GM18868 (cell line): Measurements from ENCODE around the gene AMBRA1.
A peak's percentile ranks its signal among the peaks of the same experiment; 100 is the strongest.

Experiments
- ATAC-seq: cut with Tn5 transposase; IDR thresholded peaks from one replicate; pipeline ENCODE4 v1.9.1; 2021; ENCODE audit warnings: mild to moderate bottlenecking, moderate library complexity; ENCODE audit not compliant: unreplicated experiment

Gene AMBRA1

GRCh38 chr11:46408407-46408986 is 185.3 kb downstream of the AMBRA1 start:
- ATAC-seq: no peak

DNA sequence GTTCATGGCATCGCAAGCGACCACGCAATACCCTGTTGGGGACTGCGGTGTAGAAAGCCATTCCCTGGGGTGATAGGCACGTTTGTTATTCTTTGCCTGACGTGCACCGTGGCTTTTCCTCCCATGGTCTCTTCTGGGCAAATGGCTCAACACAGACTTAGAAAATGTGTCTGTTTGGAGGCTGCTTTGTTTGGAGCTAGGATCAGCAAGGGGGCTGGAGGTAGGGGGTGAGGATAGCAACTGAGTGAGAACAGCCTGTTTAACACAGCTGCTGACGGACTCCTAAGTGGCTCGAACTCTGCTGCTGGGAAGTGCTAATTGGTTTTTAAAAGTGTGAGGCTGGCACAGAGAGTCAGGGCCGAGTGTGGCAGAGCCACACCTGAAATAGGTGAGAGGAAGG is 186.2 kb downstream of the AMBRA1 start:
- no peak for ATAC-seq

GRCh38 chr11:46404476-46405017 is 189.3 kb downstream of the AMBRA1 start:
- no peak for ATAC-seq

DNA sequence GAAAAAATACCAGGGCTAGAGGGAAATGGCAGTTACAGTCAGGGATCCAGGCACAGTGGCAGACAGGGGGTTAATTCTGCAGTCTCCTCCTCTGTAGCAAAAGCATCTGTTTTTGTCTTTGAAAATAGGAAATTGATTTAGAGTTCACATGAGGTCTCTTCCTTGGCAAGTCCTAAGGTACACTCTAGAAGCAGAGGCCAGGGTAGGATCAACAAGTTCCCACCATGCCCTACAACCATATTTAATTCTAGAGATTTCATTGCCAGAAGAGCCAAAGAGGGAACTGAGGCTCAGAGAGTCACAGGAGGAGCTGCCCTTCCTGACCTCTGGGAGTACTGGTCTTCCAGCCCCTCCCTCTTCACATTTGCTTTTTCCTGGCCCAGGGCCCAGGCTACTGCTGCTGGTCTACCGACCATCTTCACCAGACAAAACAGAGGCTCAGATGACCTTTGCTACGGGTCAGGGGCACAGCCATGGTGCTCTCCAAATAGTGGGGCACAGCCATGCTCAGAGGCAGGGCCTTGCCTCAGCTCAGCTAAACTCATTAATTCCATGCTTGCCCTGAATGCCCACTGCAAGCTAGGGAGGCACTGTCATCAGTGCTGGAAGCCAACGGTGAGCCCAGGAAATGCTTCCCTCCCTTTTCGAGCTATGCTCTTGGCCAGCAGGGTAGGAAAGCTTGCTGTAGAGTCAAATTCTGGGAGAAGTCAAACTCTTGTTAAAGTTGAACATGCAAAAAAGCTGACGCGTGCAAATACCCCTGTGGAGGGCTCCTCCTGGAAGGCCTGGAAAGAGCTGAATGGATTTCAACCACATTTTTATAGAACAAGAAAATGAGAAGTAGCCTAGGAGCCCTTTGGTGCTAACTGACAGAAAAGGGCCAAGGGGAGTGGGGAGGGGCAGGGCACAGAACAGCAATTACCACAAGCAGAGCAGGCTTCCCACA is 190.6 kb downstream of the AMBRA1 start:
- ATAC-seq: no peak

DNA sequence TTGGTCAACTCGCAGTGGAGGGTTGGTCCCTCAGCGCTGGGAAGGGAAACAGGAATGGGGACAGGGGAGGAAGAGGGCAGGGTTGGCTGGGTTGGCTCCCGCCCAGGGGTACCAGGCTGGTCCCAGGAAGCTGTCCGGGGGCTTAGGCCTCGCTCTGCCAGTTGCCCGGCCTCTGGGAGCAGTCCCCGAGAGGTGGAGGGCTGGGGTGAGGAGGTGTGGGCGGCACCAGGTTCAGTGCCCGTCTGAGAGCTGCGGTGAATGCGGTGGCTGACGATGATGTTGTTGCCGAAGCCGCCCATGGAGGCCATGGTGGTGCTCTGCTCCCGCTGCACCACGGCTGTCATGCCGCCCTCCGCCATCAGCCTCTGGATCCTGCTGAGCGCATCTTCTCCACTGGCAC is 196.3 kb downstream of the AMBRA1 start:
- ATAC-seq: no peak

- ATAC-seq: no peak
Measured at GRCh38 chr11:46393759-46394158, 200.1 kb downstream of the AMBRA1 start.

DNA sequence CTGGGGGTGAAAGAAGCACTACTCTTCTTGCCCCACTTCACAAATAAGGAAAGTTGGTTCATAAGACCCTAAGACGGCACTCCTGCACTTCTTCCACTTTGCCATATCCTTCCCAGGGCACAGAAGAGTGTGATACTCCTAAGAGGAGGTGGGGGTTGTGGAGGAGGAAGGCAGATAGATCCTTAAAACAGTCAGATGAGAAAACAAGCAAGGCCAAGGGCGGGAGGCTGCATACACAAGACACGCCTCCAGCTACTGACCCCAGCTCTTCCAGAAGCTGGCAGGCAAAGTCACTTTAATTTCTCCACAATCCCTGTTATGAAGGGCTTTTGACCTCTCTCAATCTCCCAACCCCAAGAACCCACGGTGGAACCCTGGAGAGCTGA is 200.6 kb downstream of the AMBRA1 start:
- no peak for ATAC-seq

DNA sequence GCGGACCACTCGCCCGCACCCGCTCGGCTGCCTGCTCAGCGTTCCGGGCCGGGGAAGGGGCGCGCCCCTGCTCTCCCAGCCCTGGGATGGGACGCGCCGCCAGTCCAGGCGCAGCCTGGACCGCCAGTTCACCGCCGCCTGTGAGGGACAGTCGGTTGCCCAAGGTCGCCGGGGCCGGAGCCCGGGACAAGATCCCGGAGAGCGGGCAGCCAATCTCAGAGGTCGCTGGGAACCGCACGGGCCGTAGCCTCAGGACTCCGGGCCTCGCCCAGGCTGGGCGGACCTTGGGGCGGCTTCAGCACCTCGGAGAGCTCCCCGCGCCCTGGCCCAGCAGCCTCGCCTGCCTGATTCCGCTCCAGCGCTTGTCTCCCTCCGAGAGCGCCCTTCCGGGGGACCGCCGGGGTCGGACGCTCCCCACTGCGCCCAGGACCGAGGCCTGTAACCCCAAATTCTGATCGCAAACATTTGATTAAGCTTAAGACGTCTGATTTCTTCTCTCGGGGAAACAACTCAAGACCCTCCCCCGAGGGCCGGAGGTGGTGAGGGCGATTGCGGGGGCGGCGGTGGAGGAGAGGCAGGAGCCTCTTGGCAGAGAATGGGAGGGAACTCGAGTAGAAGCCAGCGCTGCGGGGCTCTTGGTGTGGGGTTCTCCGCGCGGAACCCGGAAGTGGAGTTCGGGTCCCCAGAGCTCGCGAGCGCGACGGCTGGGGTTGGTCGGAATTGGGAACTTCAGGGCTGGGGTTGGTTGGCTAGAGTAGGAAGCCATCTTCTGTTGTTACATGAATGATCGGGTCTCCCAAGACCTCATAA is 201.2 kb downstream of the AMBRA1 start:
- peak; percentile 51 for ATAC-seq

DNA sequence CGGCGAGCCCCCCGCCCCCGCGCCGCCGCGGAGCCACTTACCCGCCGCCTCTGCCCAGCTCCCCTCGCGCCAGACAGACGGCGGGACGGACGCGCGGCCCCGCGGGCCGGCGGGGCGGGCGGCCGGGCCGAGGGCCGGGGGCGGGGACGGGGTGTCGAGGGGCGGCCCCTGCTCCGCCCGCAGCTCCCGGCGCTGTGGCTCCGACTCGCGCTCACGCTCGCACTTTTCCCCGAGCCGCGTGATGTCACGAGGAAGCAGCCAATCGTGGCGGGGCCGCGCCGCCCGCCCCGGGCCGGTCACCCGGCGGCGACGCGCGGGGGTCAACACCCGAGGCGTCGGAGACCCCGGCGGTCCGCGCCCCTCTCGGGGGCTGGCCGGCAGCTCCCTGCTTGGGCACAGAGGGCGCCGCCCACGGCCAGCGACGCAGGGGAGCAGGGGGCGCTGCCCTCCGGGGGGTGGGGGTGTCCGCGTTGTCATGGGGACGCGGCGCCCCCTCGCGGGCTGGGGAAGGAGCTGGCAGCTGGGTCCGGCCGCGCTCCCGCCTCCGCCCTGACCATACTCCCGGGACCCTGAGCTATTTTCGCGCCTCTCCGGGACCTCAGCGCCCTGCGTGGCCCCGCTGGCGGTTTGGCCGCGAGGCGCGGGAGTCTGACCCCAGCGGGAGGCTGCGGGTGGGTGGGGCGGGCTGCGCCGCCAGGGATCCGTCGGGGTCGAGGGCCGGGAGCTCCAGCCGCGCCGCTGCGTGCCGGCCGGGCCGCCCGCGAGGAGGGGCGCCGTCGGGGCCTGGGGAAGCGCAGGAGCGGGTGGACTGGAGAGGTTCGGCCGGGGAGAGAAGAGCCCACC is 202.0 kb downstream of the AMBRA1 start, which contains the start of gene CHRM4:
Gene CHRM4 (minus strand): TSS at position 199 of the 843 bp plus-strand sequence. CDS start 5,219 bp downstream, outside the sequence.
- peak; percentile 22 for ATAC-seq

DNA sequence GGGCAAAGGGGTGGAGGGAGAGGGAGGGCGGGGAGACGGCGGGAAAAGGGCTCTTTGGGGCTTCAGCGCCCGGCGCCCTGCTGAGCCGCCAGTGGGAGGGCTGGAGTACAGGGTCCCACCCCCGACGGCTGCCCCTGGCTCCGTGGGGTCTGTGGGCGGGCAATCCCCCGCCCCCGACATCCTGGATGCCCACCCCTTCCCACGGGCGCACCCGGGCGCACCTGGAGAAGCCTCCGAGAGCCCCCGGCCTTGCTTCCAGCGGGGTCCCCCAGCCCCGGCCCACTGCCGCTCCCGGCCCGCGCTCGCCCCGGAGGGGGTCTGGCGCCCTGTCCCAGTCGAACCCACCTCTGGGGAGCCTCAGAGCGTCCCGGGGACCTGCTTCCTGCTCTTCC is 202.6 kb downstream of the AMBRA1 start:
- ATAC-seq: no peak

DNA sequence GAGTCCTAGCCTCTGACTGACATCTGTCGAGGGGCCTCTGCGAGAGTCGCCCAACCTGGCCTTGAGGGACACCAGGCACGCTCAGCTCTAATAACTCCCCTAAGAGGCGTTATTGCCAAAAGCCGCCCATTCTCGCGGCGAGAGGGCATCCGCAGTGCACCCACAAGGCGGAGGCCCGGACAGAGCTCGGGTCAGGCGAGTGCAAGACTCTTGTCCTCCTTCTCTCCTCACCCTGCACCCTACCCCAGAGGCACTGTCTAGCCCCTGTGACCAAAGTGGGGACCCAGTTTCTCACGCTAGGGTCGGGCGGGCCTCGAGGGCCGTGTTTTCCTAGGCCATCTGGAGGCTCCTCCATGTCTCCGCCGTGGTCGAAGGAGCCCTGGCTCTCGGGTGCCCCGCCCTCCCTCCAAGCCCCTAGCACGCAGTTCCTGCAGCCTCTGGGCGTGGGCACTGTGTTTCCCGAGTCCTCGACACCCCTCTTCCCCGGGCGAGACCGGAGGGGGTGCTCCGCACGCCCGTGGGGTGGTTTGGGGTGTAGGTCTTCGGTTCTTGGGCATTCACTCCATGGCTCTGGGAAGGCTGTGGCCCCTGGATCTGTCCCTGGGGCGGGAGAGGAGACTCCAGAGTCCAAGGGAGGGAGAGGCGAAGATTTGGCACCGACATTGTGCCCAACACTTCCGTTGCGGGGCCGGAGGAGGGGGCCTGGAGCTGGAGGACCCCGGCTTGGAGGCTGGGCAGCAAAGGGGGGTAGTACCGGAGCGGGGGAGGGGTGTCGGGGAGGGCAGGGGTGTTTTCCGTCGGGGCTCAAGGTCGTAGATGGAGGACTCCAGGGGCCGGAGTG is 203.3 kb downstream of the AMBRA1 start:
- ATAC-seq: no peak

DNA sequence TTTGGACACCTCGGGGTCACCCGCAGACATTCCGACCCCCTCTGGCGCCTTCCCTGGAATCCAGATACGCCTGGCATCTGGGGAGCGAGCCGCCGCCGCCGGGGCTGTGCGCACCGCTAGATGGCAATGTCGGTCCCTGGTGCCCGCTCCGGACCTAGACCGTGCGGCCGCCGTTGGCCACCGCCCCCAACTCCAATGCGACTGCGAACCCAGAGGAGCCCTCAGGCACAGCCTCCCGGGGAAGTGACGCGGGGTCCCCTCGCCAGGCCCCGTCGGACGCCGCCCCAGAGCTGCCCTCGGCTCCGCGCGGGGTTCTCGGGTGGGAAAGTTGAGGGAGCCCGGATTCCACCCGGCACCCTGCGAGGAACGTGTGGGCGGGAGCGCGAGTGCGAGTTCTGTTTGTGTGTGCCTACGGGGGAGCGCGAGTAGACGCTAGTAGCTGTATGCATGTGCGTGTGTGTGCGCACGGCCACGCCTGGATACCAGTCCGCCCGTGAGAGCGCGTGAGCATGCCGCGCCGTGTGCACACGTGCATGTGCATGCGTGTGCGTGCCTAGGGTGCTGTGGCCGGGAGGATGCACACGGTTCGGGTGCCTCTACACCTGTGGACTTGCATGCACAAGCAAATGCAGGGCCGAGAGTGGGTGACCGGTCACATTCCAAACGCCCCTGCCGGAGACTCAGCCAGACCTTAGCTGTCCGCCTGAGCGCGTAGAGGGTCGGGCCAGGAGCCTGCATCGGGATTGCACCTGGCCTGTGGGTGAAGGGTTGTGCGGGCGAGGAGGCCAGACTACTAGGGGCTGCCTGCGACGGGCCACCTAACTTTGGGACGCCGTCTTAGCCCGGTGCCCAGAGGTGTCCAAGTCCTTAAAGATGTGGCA is 204.1 kb downstream of the AMBRA1 start:
- peak; percentile 47 for ATAC-seq

- ATAC-seq: no peak
Measured at GRCh38 chr11:46388619-46389449, 205.0 kb downstream of the AMBRA1 start.

DNA sequence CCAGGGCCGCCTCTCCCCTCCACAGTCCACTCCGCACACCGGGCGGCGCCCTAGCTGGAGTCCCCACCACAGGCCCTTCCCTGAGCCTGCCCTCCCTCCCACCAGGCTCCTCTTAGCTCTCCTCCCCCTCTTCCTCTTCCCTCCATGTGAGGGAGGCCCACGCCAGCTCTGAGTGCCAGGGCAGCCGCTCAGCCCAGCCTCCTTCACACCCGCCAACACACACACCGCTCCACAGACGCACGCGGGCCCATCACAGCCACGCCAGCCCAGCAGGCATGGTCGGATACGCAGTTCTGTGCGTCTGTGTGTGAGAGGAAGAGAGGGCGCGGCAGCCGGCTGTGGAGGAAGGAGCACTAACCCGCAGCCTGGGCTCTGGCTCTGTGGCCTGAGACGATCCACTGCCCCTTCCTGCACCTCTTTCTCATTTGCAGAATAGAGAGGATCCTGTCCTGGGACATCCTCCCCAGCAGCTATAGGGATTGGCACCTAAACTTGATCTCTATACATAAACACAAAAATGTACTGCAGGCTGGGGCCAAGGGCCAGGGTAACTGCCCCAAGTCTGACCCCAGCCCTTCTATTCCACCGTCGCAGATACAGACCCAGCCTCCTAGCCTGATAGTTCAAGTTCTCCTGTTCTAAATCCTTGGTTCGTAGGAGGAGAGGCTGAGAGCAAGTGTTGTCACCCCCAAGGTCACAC is 205.8 kb downstream of the AMBRA1 start:
- no peak for ATAC-seq

DNA sequence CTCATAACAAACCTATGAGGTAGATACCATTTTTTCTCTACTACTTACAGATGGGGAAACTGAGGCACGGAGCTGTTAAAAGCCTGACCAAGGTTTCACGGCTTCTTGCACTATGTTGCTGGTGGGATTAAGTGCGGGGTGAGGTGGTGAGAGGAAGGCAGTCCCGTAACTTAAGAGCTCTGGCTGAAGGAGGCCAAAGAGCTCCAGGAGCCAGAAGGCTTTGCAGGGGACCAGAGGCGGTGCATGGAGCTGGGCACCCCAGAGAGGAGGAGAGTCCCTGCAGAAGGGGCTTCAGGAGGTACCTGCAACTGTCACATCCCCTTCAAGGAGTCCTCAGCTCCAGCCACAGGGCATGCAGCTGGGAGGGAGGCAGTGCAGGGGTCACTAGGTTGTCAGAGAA is 206.4 kb downstream of the AMBRA1 start:
- ATAC-seq: no peak

- ATAC-seq: no peak
Measured at GRCh38 chr11:46386674-46387073, 207.1 kb downstream of the AMBRA1 start.
